Measurements from ENCODE around the gene CATSPER4.

- no peak for TF ChIP-seq CTCF (IDR thresholded peaks at IDR 0.05; ENCODE audit: low read length)
- TF ChIP-seq EZH2 (optimal IDR thresholded peaks at IDR 0.05; ENCODE audit: low read depth, low read length): no peak
- no peak for TF ChIP-seq EZH2phosphoT487 (IDR thresholded peaks at IDR 0.05; ENCODE audit: low read length)
These were observed 32.0 kb upstream of the CATSPER4 start for GRCh38 chr1:26158271-26158907.
